Measurements from ENCODE around the gene KDM1A.

KDM1A gene

GRCh38 chr1:23123528-23123927 lies 104.3 kb downstream of the KDM1A start:
- TF ChIP-seq CTCF (IDR thresholded peaks at IDR 0.05; ENCODE audit: insufficient read depth, low read length) (no peak), POLR2AphosphoS5 (IDR thresholded peaks at IDR 0.05; ENCODE audit: low read depth) (no peak), GABPA (IDR thresholded peaks at IDR 0.05; ENCODE audit: low read depth) (no peak), REST (IDR thresholded peaks at IDR 0.05; ENCODE audit: insufficient replicate concordance, low read depth) (no peak), SPI1 (IDR thresholded peaks at IDR 0.05; ENCODE audit: borderline replicate concordance, low read depth) (no peak)
- no peak for DNase-seq (ENCODE audit: low read depth in 1 of 2, low spot score in 1 of 2)
- Histone ChIP-seq H3K4me3 (replicated peaks; ENCODE audit: insufficient read depth, low read length) (no peak overlapping the region), H3K27ac (replicated peaks) (no peak overlapping the region), H3K27me3 (ENCODE audit: insufficient read depth, poor library complexity, severe bottlenecking) (no peaks in the 10 kb centered on the region)

- TF ChIP-seq POLR2AphosphoS5 (IDR thresholded peaks at IDR 0.05; ENCODE audit: low read depth), result no peak
- TF ChIP-seq CTCF (IDR thresholded peaks at IDR 0.05; ENCODE audit: insufficient read depth, low read length), result no peak
- no peak for TF ChIP-seq SPI1 (IDR thresholded peaks at IDR 0.05; ENCODE audit: borderline replicate concordance, low read depth)
- TF ChIP-seq REST (IDR thresholded peaks at IDR 0.05; ENCODE audit: insufficient replicate concordance, low read depth), result no peak
- TF ChIP-seq GABPA (IDR thresholded peaks at IDR 0.05; ENCODE audit: low read depth), result no peak
- Histone ChIP-seq H3K4me3 (replicated peaks; ENCODE audit: insufficient read depth, low read length) (no peak overlapping the region), H3K27me3 (ENCODE audit: insufficient read depth, poor library complexity, severe bottlenecking) (no peaks in the 10 kb centered on the region), H3K27ac (replicated peaks) (no peak overlapping the region)
- DNase-seq (ENCODE audit: low read depth in 1 of 2, low spot score in 1 of 2), result no peak
Measured at GRCh38 chr1:23124259-23125026, 105.2 kb downstream of the KDM1A start.

DNA sequence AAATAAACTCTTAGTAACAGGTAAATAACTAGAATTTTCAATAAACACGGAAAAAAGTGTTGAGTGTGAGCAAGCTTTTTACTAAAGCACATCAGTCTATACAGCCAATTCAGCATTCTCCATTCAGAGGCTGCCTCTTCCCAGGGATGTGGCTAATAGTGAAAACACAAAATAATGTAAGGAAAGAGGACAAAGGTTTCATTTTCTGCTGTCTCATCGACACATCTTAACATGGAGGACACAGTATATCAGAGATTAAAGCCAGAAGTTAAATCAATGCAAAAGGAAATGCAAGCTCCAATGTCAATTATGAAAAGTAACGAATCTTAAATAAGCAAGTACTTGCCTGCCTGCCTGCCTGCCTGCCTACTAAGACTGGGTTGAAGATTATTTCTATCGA lies 106.2 kb downstream of the KDM1A start:
- TF ChIP-seq REST (IDR thresholded peaks at IDR 0.05; ENCODE audit: insufficient replicate concordance, low read depth) (no peak), SPI1 (IDR thresholded peaks at IDR 0.05; ENCODE audit: borderline replicate concordance, low read depth) (no peak), POLR2AphosphoS5 (IDR thresholded peaks at IDR 0.05; ENCODE audit: low read depth) (no peak), CTCF (IDR thresholded peaks at IDR 0.05; ENCODE audit: insufficient read depth, low read length) (no peak), GABPA (IDR thresholded peaks at IDR 0.05; ENCODE audit: low read depth) (no peak)
- Histone ChIP-seq H3K27me3 (ENCODE audit: insufficient read depth, poor library complexity, severe bottlenecking) (no peaks in the 10 kb centered on the region), H3K4me3 (replicated peaks; ENCODE audit: insufficient read depth, low read length) (no peak overlapping the region), H3K27ac (replicated peaks) (no peak overlapping the region)
- no peak for DNase-seq (ENCODE audit: low read depth in 1 of 2, low spot score in 1 of 2)
